Right atrium auricular region (tissue), 2 donors: ENCODE data around the gene GPATCH2. TPM values are rescaled to one million over a fixed set of nuclear protein-coding genes. Genes with fewer than 3 reads are reported as not detected.

Experiments
- total RNA-seq, 2 donors: library from RNA; depleted of rRNA; stranded (reverse); fragments of >200 nt; gene quantifications; one replicate each; pipeline ENCODE4 v1.1.0, GENCODE V29; 2016

GPATCH2 gene
- total RNA-seq, 2 donors from 2014 or later, result 7.9 to 8.5 TPM

Other genes starting within 250 kb of the GPATCH2 start
- 1 to 10 TPM in 1 of 2 donors, under 1 TPM in 1; 0.41 to 3.0 TPM for gene SPATA17, start 254 bp upstream of the GPATCH2 start, total RNA-seq